Astrocyte (in vitro differentiated cells and primary cell): Measurements from ENCODE around the gene LRIG1.

Source experiments
- EZH2 ChIP-seq: IDR thresholded peaks from 2 replicates; pipeline ENCODE4 v1.6.1; 2012; ENCODE audit warnings: mild to moderate bottlenecking, low read length, inconsistent platforms; ENCODE audit not compliant: insufficient read depth
- TF ChIP-seq, protein P1 (sequence below): IDR thresholded peaks from 2 replicates; pipeline ENCODE4 v1.5.1; 2011; ENCODE audit warnings: low read depth, mild to moderate bottlenecking, inconsistent platforms, low read length, moderate library complexity; ENCODE audit not compliant: insufficient read depth

DNA sequence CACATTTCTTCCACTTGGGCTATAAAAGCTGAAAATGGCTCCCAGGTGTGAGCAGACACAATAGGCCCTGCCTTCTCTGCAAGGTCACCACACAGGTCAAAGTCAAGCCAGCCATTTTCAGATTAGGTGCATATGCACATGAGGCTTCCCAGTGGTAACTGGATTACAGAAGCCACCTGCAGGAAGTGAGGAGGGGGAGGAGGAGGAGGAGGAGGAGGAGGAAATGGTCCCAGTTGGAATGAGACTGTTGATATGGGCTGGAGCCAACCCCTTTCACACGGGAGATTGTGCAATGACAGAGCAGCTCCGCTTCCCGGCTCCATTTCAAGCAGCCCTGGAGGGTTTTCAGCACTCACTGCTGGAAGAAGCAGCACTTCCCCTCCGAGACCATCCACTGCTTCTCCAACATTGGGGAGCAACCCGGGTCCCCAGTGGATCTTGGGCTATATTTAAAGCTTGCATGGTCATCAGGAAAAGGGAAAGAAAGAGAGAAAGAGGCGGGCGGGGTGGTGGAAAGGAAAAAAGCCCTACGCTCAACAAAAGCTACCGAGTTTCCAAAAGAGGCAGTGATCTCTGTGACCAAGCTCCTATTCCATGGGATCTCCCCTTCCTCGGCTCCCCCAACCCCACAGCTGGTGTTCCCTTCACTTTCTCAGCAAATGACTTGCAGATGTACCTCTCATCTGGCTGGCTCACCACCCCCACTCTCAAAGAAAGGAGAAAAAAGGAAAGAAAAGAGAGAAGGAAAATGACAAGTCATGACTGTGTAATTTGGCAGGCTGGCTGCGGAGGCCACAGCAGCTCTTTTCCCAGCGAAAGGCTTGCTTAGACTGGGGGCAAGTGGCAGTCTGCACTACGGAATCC lies 58.3 kb downstream of the LRIG1 start:
- TF ChIP-seq EZH2: no peak
- TF ChIP-seq, protein P1, sequence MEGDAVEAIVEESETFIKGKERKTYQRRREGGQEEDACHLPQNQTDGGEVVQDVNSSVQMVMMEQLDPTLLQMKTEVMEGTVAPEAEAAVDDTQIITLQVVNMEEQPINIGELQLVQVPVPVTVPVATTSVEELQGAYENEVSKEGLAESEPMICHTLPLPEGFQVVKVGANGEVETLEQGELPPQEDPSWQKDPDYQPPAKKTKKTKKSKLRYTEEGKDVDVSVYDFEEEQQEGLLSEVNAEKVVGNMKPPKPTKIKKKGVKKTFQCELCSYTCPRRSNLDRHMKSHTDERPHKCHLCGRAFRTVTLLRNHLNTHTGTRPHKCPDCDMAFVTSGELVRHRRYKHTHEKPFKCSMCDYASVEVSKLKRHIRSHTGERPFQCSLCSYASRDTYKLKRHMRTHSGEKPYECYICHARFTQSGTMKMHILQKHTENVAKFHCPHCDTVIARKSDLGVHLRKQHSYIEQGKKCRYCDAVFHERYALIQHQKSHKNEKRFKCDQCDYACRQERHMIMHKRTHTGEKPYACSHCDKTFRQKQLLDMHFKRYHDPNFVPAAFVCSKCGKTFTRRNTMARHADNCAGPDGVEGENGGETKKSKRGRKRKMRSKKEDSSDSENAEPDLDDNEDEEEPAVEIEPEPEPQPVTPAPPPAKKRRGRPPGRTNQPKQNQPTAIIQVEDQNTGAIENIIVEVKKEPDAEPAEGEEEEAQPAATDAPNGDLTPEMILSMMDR: no peak
